Muscle layer of colon (tissue), 2 donors: ENCODE measurements around the gene NHERF2.
A peak's percentile ranks its signal among the peaks of the same experiment; 100 is the strongest.

Experiments
- H3K27ac ChIP-seq: one replicate; pipeline ENCODE4 v1.7.0; 2013; ENCODE audit warnings: low read depth, mild to moderate bottlenecking, low read length, moderate library complexity
- H3K27me3 ChIP-seq, 2 donors: one replicate each; pipeline ENCODE4 v1.7.0; 2013; ENCODE audit warnings: low read length in 2 of 2, mild to moderate bottlenecking in 2 of 2; ENCODE audit not compliant: insufficient read depth in 2 of 2, control insufficient read depth in 1 of 2
- H3K36me3 ChIP-seq: one replicate; pipeline ENCODE4 v1.7.0; 2013; ENCODE audit warnings: mild to moderate bottlenecking, low read length; ENCODE audit not compliant: insufficient read depth
- H3K4me1 ChIP-seq: one replicate; pipeline ENCODE4 v1.7.0; 2013; ENCODE audit warnings: mild to moderate bottlenecking, low read length; ENCODE audit not compliant: insufficient read depth
- H3K4me3 ChIP-seq, 2 donors: one replicate each; pipeline ENCODE4 v1.7.0; 2013; ENCODE audit warnings: low read length in 2 of 2, low read depth in 1 of 2, mild to moderate bottlenecking in 1 of 2, moderate library complexity in 1 of 2
- H3K9ac ChIP-seq: one replicate; pipeline ENCODE4 v1.7.0; 2013; ENCODE audit warnings: low read length
- H3K9me3 ChIP-seq: one replicate; pipeline ENCODE4 v1.7.0; 2013; ENCODE audit warnings: mild to moderate bottlenecking, low read length
- donor health status: abdominal sarcoma.
- donor health status: Adenocarcinoma of cecum.

NHERF2 gene

DNA sequence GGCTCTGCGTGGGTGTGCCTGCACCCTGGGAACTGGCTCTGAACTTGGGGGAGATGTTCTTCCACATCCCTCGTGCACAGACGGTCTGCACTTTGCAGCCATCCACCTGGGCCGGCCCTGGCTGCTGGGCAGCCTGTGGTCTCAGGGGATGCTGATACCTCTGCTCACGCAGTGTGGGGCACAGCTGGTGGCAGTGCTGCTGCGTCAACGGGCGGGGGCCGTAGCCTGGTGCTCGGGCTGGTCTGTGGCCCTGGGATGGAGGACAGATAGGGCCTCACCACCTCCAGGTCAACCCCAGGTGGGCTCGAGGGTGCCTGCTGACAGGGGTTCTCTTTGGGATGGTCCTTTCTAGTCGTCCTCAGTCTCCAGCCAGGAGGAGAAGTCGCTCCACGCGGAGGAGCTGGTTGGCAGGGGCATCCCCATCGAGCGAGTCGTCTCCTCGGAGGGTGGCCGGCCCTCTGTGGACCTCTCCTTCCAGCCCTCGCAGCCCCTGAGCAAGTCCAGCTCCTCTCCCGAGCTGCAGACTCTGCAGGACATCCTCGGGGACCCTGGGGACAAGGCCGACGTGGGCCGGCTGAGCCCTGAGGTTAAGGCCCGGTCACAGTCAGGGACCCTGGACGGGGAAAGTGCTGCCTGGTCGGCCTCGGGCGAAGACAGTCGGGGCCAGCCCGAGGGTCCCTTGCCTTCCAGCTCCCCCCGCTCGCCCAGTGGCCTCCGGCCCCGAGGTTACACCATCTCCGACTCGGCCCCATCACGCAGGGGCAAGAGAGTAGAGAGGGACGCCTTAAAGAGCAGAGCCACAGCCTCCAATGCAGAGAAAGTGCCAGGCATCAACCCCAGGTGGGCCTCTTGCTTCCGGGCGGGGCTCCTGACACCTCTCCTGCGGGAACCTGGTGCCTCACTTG lies 57.4 kb downstream of the NHERF2 start:
- Histone ChIP-seq H3K27me3 (no peaks in the 10 kb centered on the region), H3K4me3 (no peak overlapping the region), H3K9ac (no peak overlapping the region), H3K27ac (peak overlapping the region; percentile 3), H3K36me3 (peaks cover 37% of the 10 kb centered on the region), H3K9me3 (no peaks in the 10 kb centered on the region), H3K4me1 (peaks cover 16% of the 10 kb centered on the region)

DNA sequence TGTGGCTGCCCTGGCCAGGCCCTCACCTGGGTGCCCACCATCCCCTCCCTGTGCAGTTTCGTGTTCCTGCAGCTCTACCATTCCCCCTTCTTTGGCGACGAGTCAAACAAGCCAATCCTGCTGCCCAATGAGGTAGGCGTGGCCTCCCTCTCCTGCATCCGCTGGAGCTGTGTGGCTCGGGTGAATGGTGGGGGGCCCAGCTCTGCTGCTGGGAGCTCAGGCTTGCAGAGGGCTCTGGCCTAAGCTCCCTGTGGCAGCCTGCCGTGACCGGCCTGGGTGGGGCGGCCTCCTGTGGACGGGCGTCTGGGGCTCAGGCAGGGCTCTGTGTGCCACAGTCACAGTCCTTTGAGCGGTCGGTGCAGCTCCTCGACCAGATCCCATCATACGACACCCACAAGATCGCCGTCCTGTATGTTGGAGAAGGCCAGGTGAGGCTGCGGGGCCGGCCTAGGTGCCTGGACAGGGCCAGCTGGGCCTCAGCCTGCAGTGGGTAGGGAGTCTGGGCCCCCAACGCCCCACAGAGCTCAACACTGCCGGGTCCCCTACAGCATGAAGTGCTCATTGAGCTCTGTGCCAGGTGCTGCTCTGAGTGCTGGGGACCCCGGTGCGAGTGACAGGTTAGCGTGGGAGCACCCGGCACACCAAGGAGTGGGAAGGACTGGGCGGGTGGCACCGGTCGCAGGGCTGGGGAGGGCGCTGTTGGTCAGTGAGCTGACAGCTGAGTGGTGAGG lies 58.4 kb downstream of the NHERF2 start:
- Histone ChIP-seq H3K9me3 (no peaks in the 10 kb centered on the region), H3K4me3 (no peak overlapping the region), H3K27ac (no peak overlapping the region), H3K27me3 (no peaks in the 10 kb centered on the region), H3K4me1 (peaks cover 16% of the 10 kb centered on the region), H3K36me3 (peaks cover 35% of the 10 kb centered on the region), H3K9ac (no peak overlapping the region)

DNA sequence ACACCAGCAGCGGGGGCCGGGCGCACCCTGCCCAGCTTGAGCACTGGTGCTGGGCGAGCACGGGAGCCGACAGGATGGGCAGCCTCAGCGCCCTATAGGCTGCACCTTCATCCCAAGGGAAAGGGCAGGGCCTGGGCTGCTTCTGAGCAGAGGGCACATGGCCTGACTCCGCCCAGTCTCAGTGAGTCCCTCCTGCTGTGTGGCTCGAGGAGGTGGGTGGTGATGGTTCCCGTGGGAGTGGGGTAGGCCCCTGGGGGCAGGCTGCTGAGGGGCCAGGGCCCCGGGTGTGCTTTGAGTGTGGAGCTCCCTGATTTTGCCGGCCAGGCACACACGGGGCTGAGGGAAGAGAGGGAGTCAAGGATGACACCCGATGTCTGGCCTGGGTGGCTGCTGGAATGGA lies 59.0 kb downstream of the NHERF2 start:
- no peaks in the 10 kb centered on the region for H3K9me3 ChIP-seq
- no peak overlapping the region for H3K9ac ChIP-seq
- H3K36me3 ChIP-seq = peaks cover 38% of the 10 kb centered on the region
- no peak overlapping the region for H3K4me3 ChIP-seq
- no peaks in the 10 kb centered on the region for H3K27me3 ChIP-seq
- no peak overlapping the region for H3K27ac ChIP-seq
- peaks cover 16% of the 10 kb centered on the region for H3K4me1 ChIP-seq

DNA sequence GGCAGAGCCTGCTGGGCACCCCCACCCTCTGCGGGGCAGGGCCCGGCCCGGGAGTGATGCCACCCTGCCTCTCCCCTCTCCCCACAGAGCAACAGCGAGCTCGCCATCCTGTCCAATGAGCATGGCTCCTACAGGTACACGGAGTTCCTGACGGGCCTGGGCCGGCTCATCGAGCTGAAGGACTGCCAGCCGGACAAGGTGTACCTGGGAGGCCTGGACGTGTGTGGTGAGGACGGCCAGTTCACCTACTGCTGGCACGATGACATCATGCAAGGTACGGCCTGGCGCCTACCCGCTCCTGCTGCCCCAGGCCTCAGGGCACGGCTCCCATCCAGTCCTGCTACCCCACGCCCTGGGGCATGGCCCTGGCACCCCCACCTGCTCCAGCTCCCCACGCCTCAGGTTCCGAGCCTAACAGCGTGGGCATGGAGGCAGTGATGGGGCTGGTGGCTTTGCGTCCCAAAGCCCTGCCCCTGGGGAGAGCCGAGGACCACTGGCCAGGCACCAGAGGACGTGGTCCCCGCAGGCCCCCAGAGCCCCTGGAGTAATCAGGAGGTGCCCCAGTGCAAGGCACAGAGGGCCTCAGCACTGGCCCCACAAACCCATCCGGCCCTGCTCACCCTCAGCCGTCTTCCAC lies 59.5 kb downstream of the NHERF2 start:
- H3K27ac ChIP-seq = no peak overlapping the region
- H3K36me3 ChIP-seq = peaks cover 38% of the 10 kb centered on the region
- no peak overlapping the region for H3K4me3 ChIP-seq
- H3K9ac ChIP-seq = no peak overlapping the region
- H3K27me3 ChIP-seq = no peaks in the 10 kb centered on the region
- H3K9me3 ChIP-seq = no peaks in the 10 kb centered on the region
- peaks cover 16% of the 10 kb centered on the region for H3K4me1 ChIP-seq

- Histone ChIP-seq H3K27ac (no peak overlapping the region), H3K9ac (no peak overlapping the region), H3K9me3 (no peaks in the 10 kb centered on the region), H3K4me3 (no peak overlapping the region), H3K27me3 (no peaks in the 10 kb centered on the region), H3K36me3 (peaks cover 44% of the 10 kb centered on the region), H3K4me1 (peaks cover 23% of the 10 kb centered on the region)
These were observed 60.4 kb downstream of the NHERF2 start for GRCh38 chr16:2086812-2087747.

DNA sequence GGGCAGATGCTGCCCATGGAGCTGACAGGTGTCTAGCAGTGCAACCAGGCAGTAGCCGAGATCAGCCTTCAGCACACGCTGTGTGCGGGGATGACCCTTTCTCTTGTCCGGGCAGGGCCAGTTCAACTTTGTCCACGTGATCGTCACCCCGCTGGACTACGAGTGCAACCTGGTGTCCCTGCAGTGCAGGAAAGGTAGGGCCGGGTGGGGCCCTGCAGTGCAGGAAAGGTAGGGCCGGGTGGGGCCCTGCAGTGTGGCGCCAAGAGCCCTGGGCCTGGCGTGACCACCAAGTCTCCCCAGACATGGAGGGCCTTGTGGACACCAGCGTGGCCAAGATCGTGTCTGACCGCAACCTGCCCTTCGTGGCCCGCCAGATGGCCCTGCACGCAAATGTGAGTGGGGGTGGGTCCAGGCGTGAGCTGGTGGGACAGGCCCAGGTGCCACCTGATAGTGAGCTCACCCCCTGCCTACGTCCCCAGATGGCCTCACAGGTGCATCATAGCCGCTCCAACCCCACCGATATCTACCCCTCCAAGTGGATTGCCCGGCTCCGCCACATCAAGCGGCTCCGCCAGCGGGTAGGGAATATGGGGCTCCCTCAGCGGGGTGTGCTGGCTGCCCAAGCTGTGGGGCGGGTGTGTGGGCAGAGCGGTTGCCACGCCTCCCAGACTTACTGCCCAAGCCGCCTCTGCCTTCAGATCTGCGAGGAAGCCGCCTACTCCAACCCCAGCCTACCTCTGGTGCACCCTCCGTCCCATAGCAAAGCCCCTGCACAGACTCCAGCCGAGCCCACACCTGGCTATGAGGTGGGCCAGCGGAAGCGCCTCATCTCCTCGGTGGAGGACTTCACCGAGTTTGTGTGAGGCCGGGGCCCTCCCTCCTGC lies 61.3 kb downstream of the NHERF2 start:
- peaks cover 46% of the 10 kb centered on the region for H3K36me3 ChIP-seq

More for the DNA sequence above, 61.3 kb downstream of the NHERF2 start:
- H3K9me3 ChIP-seq = no peaks in the 10 kb centered on the region
- H3K4me3 ChIP-seq = no peak overlapping the region
- no peak overlapping the region for H3K9ac ChIP-seq
- peaks cover 22% of the 10 kb centered on the region for H3K4me1 ChIP-seq
- H3K27ac ChIP-seq = no peak overlapping the region
- no peaks in the 10 kb centered on the region for H3K27me3 ChIP-seq
